NCI-H748 treated with DMSO at 0.1 percent for 48 hours (cell line): ENCODE data around the gene MRGPRE.

Experiments used
- DNase-seq: peaks from one replicate; lab custom pipeline; 2025; lab: John Stamatoyannopoulos, UW

The MRGPRE gene

GRCh38 chr11:3178349-3178748, 53.9 kb downstream of the MRGPRE start:
- DNase-seq, result no peak

- DNase-seq, result no peak
Observed at GRCh38 chr11:3177931-3178330, 54.3 kb downstream of the MRGPRE start.
